OCI-LY7 (cell line): ENCODE data around the gene HTR1D. TPM values are rescaled to one million over a fixed set of nuclear protein-coding genes. Genes with fewer than 3 reads are reported as not detected.
"Not testable (repeated sequence)": the region's sequence is repeated elsewhere in the genome, so short reads cannot be mapped to it uniquely, and the experiment has no call there.

Experiments
- Bru-seq: library from RNA; stranded (reverse); fragments of 400-500 nt; gene quantifications from one replicate; lab custom pipeline; 2021; lab: Mats Ljungman, UMichigan
- BruChase-seq, 2 experiments: library from RNA; stranded (reverse); fragments of 400-500 nt; gene quantifications; one replicate each; lab custom pipeline; 2021; lab: Mats Ljungman, UMichigan
- BruUV-seq: library from RNA; stranded (reverse); fragments of 400-500 nt; replicated peaks from 2 replicates; lab custom pipeline; 2021; lab: Mats Ljungman, UMichigan
- CTCF ChIA-PET: fragments of 300-600 bp; sonication (Branson Sonifier 250); formaldehyde crosslinking; loops from one replicate; lab custom pipeline; 2022; ENCODE audit warnings: antibody characterized with exemption; ENCODE audit not compliant: unreplicated experiment; lab: Charles Lee
- POLR2A ChIA-PET: fragments of 300-600 bp; sonication (Branson Sonifier 250); formaldehyde crosslinking; loops from one replicate; lab custom pipeline; 2022; ENCODE audit warnings: antibody characterized with exemption; lab: Charles Lee
- DNase-seq: peaks from one replicate; pipeline ENCODE4 v3.0.0-alpha.2; 2015; ENCODE audit warnings: low spot score
- H2AFZ ChIP-seq: fragments of 200-600 bp; sonication (generic), shearing (Covaris generic); 2 replicates; pipeline ENCODE4 v1.6.1; 2014; ENCODE audit warnings: mild to moderate bottlenecking, antibody characterized with exemption, low read length, moderate library complexity
- H3K27ac ChIP-seq: fragments of 200-600 bp; sonication (generic); 2 replicates; pipeline ENCODE4 v1.5.1; 2014; ENCODE audit warnings: mixed run types, low read depth, mild to moderate bottlenecking, moderate library complexity, low read length, inconsistent platforms; ENCODE audit not compliant: poor library complexity, severe bottlenecking
- H3K36me3 ChIP-seq: fragments of 200-600 bp; sonication (generic); 2 replicates; pipeline ENCODE4 v1.6.1; 2014; ENCODE audit warnings: mild to moderate bottlenecking, antibody characterized with exemption, low read length, moderate library complexity, mixed read lengths; ENCODE audit not compliant: insufficient read depth
- H3K4me1 ChIP-seq: fragments of 200-600 bp; sonication (generic); 2 replicates; pipeline ENCODE4 v1.5.1; 2014; ENCODE audit warnings: mild to moderate bottlenecking, low read length; ENCODE audit not compliant: insufficient read depth, poor library complexity, severe bottlenecking
- H3K4me2 ChIP-seq: fragments of 200-600 bp; sonication (generic); 2 replicates; pipeline ENCODE4 v1.6.1; 2014; ENCODE audit warnings: mild to moderate bottlenecking, low read length
- H3K4me3 ChIP-seq: fragments of 200-600 bp; sonication (generic); 2 replicates; pipeline ENCODE4 v1.5.1; 2014; ENCODE audit warnings: mild to moderate bottlenecking, low read depth, low read length; ENCODE audit not compliant: poor library complexity, severe bottlenecking
- H3K79me2 ChIP-seq: fragments of 200-600 bp; sonication (generic); 2 replicates; pipeline ENCODE4 v1.6.1; 2016; ENCODE audit warnings: low read depth, mild to moderate bottlenecking, low read length, moderate library complexity, mixed read lengths; ENCODE audit not compliant: insufficient read depth
- H3K9me2 ChIP-seq: fragments of 200-600 bp; sonication (generic); 2 replicates; pipeline ENCODE4 v1.6.1; 2016; ENCODE audit warnings: mild to moderate bottlenecking, low read length, mixed read lengths; ENCODE audit not compliant: insufficient read depth
- H3K9me3 ChIP-seq: fragments of 200-600 bp; sonication (generic); 2 replicates; pipeline ENCODE4 v1.6.1; 2014; ENCODE audit warnings: mild to moderate bottlenecking, mixed run types, low read length, mixed read lengths
- H4K20me1 ChIP-seq: fragments of 200-600 bp; sonication (generic); 2 replicates; pipeline ENCODE4 v1.6.1; 2014; ENCODE audit warnings: mild to moderate bottlenecking, antibody characterized with exemption, low read length, moderate library complexity, mixed read lengths; ENCODE audit not compliant: insufficient read depth
- CTCF ChIP-seq: fragments of 200-600 bp; sonication (generic); conservative IDR thresholded peaks from 2 replicates; pipeline ENCODE4 v1.5.1; 2014; ENCODE audit warnings: mild to moderate bottlenecking, antibody characterized with exemption, low read length, moderate library complexity, mixed read lengths
- EZH2phosphoT487 ChIP-seq: fragments of 200-600 bp; sonication (generic); IDR thresholded peaks from 2 replicates; pipeline ENCODE4 v1.6.1; 2018; ENCODE audit warnings: low read depth, borderline replicate concordance, mild to moderate bottlenecking, mixed run types, antibody characterized with exemption, low read length, moderate library complexity, mixed read lengths
- intact Hi-C: fragments of 100-400 bp; cut with micrococcal nuclease; formaldehyde crosslinking; loops from one replicate; pipeline ENCODE4 v1.10.0; 2022; ENCODE audit not compliant: unreplicated experiment
- long read RNA-seq: library from polyadenylated mRNA; stranded (forward); transcript quantifications from one replicate; pipeline ENCODE4 v2.0.0, GENCODE V29; 2022
- total RNA-seq, 2 experiments: library from RNA; depleted of rRNA in 1 of 2; stranded (reverse); fragments of >200 nt in 1 of 2; shearing (Covaris generic) in 1 of 2; gene quantifications; 2 replicates each; pipeline ENCODE4 v1.2.3, GENCODE V29; 2014 to 2022

The HTR1D gene
- total RNA-seq (2014; rRNA removed; shearing (Covaris generic)) (not detected in 2 replicates), total RNA-seq (2022) (not detected in 2 replicates), Bru-seq, nascent RNA (not detected), BruChase-seq, experiment 1, labeled RNA remaining after a 6-hour chase (not detected), BruChase-seq, experiment 2, labeled RNA remaining after a 2-hour chase (percentile 17 among the genes with signal in this experiment)
- long read RNA-seq, result 0 reads

DNA sequence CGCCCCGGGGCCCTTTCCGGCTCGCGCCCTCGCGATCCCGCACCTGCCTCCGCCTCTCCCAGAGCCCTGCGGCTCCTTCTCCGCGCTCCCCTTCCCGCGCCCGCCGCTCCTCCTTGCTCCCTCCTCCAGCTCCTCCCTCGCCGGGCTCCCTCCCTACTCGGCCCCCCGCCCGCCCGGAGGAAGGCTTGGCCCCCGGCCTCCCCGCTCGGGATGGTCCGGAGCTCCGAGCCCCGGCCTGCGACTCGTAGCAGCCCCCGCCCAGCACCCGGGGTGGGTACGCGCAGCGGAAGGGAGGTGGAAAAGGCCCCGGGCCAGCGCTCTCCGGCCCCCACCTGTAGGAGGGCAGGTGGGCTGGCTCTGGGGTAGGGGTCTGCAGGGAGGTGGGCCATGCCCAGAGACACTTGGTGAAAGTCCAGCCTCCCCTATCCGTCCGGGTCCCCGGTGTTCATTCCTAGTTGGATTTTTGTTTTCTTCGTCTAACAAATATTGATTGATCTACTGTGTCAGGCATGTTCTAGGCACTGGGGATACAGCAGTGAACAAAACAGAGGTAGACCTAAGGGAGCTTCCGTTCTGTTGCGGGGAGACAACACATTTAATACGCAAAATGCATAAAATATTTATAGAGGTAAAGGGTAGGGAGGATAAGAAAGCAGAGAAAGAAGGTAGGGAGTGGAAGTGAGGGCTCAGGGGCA is at the start of gene HTR1D:
HTR1D (minus strand) TSS at position 82 of the 695 bp plus-strand sequence. CDS start 23,283 bp downstream, outside the sequence.
- TF ChIP-seq CTCF, result no peak
- no peak for TF ChIP-seq EZH2phosphoT487
- H3K27ac ChIP-seq, result no peak within 1 kb of the TSS
- H3K9me3 ChIP-seq, result no peaks in the 10 kb centered on the region
- H3K9me2 ChIP-seq, result no peaks in the 10 kb centered on the region
- ChIA-PET CTCF (interaction anchor here (0.6 kb wide), 1 partner anchor 817 kb away, joined by 3 read pairs; no protein-coding TSS in a partner anchor), POLR2A (no interaction called here)
- no peaks in the 10 kb centered on the region for H3K36me3 ChIP-seq
- H3K4me2 ChIP-seq, result no peak within 1 kb of the TSS
- no peak within 1 kb of the TSS for H2AFZ ChIP-seq
- no peaks in the 10 kb centered on the region for H4K20me1 ChIP-seq
- intact Hi-C loops, result no loop called here
- no peak for DNase-seq
- H3K4me3 ChIP-seq, result no peak within 1 kb of the TSS
- no peaks in the 10 kb centered on the region for H3K79me2 ChIP-seq
- H3K4me1 ChIP-seq, result no peaks in the 10 kb centered on the region
- BruUV-seq, result no TSS peak

GRCh38 chr1:23263380-23263887 is 46.1 kb upstream of the HTR1D start:
- Histone ChIP-seq H3K36me3 (no peaks in the 10 kb centered on the region), H3K9me3 (no peaks in the 10 kb centered on the region), H2AFZ (no peak overlapping the region), H3K9me2 (no peaks in the 10 kb centered on the region), H4K20me1 (no peaks in the 10 kb centered on the region), H3K4me3 (no peak overlapping the region), H3K4me2 (no peak overlapping the region), H3K4me1 (peaks cover 7% of the 10 kb centered on the region), H3K79me2 (no peaks in the 10 kb centered on the region), H3K27ac (no peak overlapping the region)
- BruUV-seq, result no TSS peak
- POLR2A ChIA-PET, result interaction anchor here (0.6 kb wide), 1 partner anchor 137 kb away, joined by 3 read pairs; no protein-coding TSS in a partner anchor
- DNase-seq, result no peak
- intact Hi-C loops, result no loop called here
- CTCF ChIA-PET, result no interaction called here
- no peak for TF ChIP-seq EZH2phosphoT487
- no peak for TF ChIP-seq CTCF

GRCh38 chr1:23258082-23258481 is 40.8 kb upstream of the HTR1D start:
- H4K20me1 ChIP-seq, H3K9me3 ChIP-seq, BruUV-seq, DNase-seq, H3K27ac ChIP-seq, H3K4me3 ChIP-seq, H2AFZ ChIP-seq, H3K36me3 ChIP-seq, H3K79me2 ChIP-seq, intact Hi-C loops, H3K9me2 ChIP-seq, H3K4me1 ChIP-seq, CTCF ChIA-PET, POLR2A ChIA-PET: not testable (repeated sequence)
- H3K4me2 ChIP-seq, result peak overlapping the region; percentile 15; the same call in 1 of the 2 replicates

- H3K27ac ChIP-seq, H3K4me1 ChIP-seq, H2AFZ ChIP-seq, H3K36me3 ChIP-seq, H3K79me2 ChIP-seq, DNase-seq, H3K4me3 ChIP-seq, H3K4me2 ChIP-seq, intact Hi-C loops, H3K9me2 ChIP-seq, H3K9me3 ChIP-seq, POLR2A ChIA-PET, CTCF ChIA-PET, BruUV-seq, H4K20me1 ChIP-seq: not testable (repeated sequence)
Measured at GRCh38 chr1:23257371-23257770, 40.1 kb upstream of the HTR1D start.
